Measurements from ENCODE around the gene SLC46A1. TPM values are rescaled to one million over a fixed set of nuclear protein-coding genes. Genes with fewer than 3 reads are reported as not detected.

Gene SLC46A1
- total and polyA plus RNA-seq, 12 donors: 1.4 to 10.2 (median 4.7) TPM

DNA sequence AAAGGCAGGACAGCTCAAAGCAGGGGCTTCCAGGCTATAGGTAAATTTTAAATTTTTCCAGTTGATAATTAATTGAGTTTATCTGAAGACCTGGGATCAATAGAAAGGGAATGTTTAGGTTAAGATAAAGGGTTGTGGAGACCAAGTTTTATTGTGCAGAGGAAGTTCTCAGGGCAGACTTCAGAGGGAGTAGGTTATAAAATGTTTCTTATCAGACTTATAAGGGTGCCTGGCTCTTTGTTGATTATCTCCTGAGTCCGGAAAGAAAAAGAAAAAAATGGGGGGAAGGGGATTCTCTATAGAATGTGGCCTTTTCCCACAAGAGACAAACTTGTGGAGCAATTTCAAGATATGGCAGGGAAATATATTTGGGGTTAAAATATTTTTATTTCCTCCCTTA is 15.9 kb downstream of the SLC46A1 start:
- intact Hi-C loops (cut with DNase I): no loop called here
- peaks cover 0 to 84% (median 25%) of the 10 kb centered on the region in 9 donors for H3K36me3 ChIP-seq

DNA sequence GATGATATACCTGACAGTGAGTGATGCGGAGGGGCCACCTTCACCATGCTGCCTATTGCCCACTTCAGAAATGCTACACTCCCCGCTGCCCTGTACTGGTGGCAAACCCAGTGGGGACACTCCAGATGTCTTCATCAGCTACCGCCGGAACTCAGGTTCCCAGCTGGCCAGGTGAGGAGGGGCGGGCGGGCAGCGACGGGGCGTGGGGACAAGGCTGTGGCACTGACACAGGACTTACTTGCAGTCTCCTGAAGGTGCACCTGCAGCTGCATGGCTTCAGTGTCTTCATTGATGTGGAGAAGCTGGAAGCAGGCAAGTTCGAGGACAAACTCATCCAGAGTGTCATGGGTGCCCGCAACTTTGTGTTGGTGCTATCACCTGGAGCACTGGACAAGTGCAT is 17.9 kb downstream of the SLC46A1 start:
- intact Hi-C loops (cut with DNase I): no loop called here
- TF ChIP-seq, protein P1, sequence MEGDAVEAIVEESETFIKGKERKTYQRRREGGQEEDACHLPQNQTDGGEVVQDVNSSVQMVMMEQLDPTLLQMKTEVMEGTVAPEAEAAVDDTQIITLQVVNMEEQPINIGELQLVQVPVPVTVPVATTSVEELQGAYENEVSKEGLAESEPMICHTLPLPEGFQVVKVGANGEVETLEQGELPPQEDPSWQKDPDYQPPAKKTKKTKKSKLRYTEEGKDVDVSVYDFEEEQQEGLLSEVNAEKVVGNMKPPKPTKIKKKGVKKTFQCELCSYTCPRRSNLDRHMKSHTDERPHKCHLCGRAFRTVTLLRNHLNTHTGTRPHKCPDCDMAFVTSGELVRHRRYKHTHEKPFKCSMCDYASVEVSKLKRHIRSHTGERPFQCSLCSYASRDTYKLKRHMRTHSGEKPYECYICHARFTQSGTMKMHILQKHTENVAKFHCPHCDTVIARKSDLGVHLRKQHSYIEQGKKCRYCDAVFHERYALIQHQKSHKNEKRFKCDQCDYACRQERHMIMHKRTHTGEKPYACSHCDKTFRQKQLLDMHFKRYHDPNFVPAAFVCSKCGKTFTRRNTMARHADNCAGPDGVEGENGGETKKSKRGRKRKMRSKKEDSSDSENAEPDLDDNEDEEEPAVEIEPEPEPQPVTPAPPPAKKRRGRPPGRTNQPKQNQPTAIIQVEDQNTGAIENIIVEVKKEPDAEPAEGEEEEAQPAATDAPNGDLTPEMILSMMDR (IDR thresholded peaks at IDR 0.05): no peak
- ATAC-seq (no peak), DNase-seq (no peak)
- WGBS, 2 donors: 95 to 96% methylated on average over 11 of the region's 11 CpGs
- no peaks in the 10 kb centered on the region for H3K9me3 ChIP-seq
- no peak overlapping the region for H3K4me3 ChIP-seq
- H3K27ac ChIP-seq: no peak overlapping the region
- H3K27me3 ChIP-seq: no peaks in the 10 kb centered on the region
- H3K36me3 ChIP-seq: peaks cover 0 to 64% (median 25%) of the 10 kb centered on the region in 9 donors
- H3K4me1 ChIP-seq: peaks cover 0 to 18% (median 0%) of the 10 kb centered on the region in 9 donors

More for the DNA sequence above, 15.9 kb downstream of the SLC46A1 start:
- Histone ChIP-seq H3K9me3 (no peaks in the 10 kb centered on the region), H3K4me3 (no peak overlapping the region), H3K27me3 (no peaks in the 10 kb centered on the region), H3K4me1 (peaks cover 0 to 6% (median 0%) of the 10 kb centered on the region in 9 donors), H3K27ac (no peak overlapping the region)
- no peak for DNase-seq
- 76 to 87% methylated on average over 1 of the region's 1 CpG for WGBS, 2 donors
- TF ChIP-seq, protein P1 (IDR thresholded peaks at IDR 0.05): no peak
- ATAC-seq: no peak

DNA sequence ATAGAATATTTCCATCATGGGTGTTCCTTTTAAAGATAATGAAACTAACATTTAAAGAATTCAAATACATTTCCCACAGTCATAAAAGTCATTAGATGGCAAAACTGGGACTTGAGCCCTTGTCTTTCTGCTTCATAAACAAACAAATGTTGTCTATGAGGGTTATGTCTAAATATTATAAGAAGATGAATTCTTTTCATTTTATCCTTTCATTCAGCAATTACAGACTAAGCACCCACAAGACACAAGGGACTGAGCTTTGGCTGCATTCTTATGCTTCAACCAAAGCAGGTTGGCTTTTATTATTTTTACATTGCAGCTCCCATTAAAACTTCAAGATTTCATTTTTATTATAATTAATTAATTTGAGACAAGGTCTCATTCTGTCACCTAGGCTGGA is 19.6 kb downstream of the SLC46A1 start:
- H3K27ac ChIP-seq: no peak overlapping the region
- H3K27me3 ChIP-seq: peaks cover 0 to 5% (median 0%) of the 10 kb centered on the region in 7 donors
- ATAC-seq (no peak), DNase-seq (no peak)
- intact Hi-C loops (cut with DNase I): no loop called here
- TF ChIP-seq, protein P1 (IDR thresholded peaks at IDR 0.05): no peak
- H3K9me3 ChIP-seq: no peaks in the 10 kb centered on the region
- H3K4me1 ChIP-seq: peaks cover 0 to 21% (median 3%) of the 10 kb centered on the region in 9 donors
- peaks cover 0 to 53% (median 25%) of the 10 kb centered on the region in 9 donors for H3K36me3 ChIP-seq
- no peak overlapping the region for H3K4me3 ChIP-seq

DNA sequence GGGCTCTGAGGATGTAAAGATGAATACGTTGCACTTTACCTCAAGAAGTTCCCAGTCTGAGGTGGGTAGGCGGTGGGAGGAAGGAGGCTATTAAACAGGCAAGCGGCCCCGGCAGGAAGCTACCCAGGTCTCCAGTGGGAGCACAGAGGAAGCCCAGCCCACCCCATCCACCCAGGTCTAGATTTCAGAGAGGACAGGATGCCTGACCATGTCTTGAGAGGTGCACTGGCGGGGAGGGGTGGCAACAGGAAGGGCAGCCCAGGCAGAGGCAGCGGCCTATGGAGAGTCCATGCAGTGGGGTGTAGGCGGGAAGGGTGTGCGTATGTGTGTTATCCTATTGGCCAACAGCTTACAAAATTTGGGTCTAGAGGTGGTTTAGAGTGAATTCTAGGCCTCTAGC is 20.6 kb downstream of the SLC46A1 start:
- DNase-seq: no peak
- TF ChIP-seq, protein P1 (IDR thresholded peaks at IDR 0.05): no peak
- WGBS, 2 donors: 88 to 89% methylated on average over 8 of the region's 8 CpGs
- H3K27ac ChIP-seq: no peak overlapping the region
- H3K4me3 ChIP-seq: peak overlapping the region in 5 of 10 donors; percentile 55 to 65 (median 56)
- peaks cover 0 to 12% (median 0%) of the 10 kb centered on the region in 7 donors for H3K27me3 ChIP-seq
- no peak for ATAC-seq
- H3K36me3 ChIP-seq: peaks cover 0 to 45% (median 15%) of the 10 kb centered on the region in 9 donors
- intact Hi-C loops (cut with DNase I): no loop called here
- no peaks in the 10 kb centered on the region for H3K9me3 ChIP-seq
- H3K4me1 ChIP-seq: peaks cover 0 to 29% (median 10%) of the 10 kb centered on the region in 9 donors
